Vagina (tissue), 2 donors: ENCODE data around the gene CD300LB. TPM values are rescaled to one million over a fixed set of nuclear protein-coding genes. Genes with fewer than 3 reads are reported as not detected.
"Not testable (repeated sequence)": the region's sequence is repeated elsewhere in the genome, so short reads cannot be mapped to it uniquely, and the experiment has no call there.

Experiments used
- DNase-seq, 2 donors: peaks; one replicate each; pipeline ENCODE4 v3.0.0-alpha.2; 2017; ENCODE audit errors: extremely low spot score in 2 of 2
- H3K27ac ChIP-seq: fragments of 200-600 bp; sonication (generic); one replicate; pipeline ENCODE4 v1.5.1; 2019
- H3K27me3 ChIP-seq: fragments of 200-600 bp; sonication (generic); one replicate; pipeline ENCODE4 v1.5.1; 2019
- H3K36me3 ChIP-seq, 2 donors: fragments of 200-600 bp; sonication (generic); one replicate each; pipeline ENCODE4 v1.5.1; 2017 to 2019
- H3K4me1 ChIP-seq: fragments of 200-600 bp; sonication (generic); one replicate; pipeline ENCODE4 v1.5.1; 2019
- H3K4me3 ChIP-seq, 2 donors: fragments of 200-600 bp; sonication (generic); 1 replicate in 1 of 2; 2 replicates in 1 of 2; pipeline ENCODE4 v1.5.1; 2016 to 2019
- H3K9me3 ChIP-seq: fragments of 200-600 bp; sonication (generic); one replicate; pipeline ENCODE4 v1.5.1; 2019
- CTCF ChIP-seq, 3 experiments: fragments of 450-650 bp in 2 of 3; fragments of 200-600 bp in 1 of 3; sonication (generic) in 1 of 3; IDR thresholded peaks; one replicate each; pipeline ENCODE4 v1.5.1; 2017 to 2019; ENCODE audit warnings: antibody characterized with exemption in 3 of 3, mild to moderate bottlenecking in 2 of 3, moderate library complexity in 2 of 3
- POLR2A ChIP-seq, 2 donors: fragments of 450-650 bp; IDR thresholded peaks; one replicate each; pipeline ENCODE4 v1.6.1; 2017; ENCODE audit warnings: antibody characterized with exemption in 2 of 2, mild to moderate bottlenecking in 2 of 2, moderate library complexity in 2 of 2
- POLR2AphosphoS5 ChIP-seq, 2 donors: sonication (generic); formaldehyde crosslinking; IDR thresholded peaks; one replicate each; pipeline ENCODE4 v1.9.0; 2017; ENCODE audit warnings: antibody characterized with exemption in 2 of 2, mild to moderate bottlenecking in 2 of 2, low read depth in 1 of 2; ENCODE audit not compliant: insufficient read depth in 1 of 2
- intact Hi-C: fragments of 100-400 bp; cut with DNase I; formaldehyde crosslinking; loops from one replicate; pipeline ENCODE4 v1.15.1; 2023
- total RNA-seq: library from RNA; depleted of rRNA; stranded (reverse); fragments of >200 nt; gene quantifications from one replicate; pipeline ENCODE4 v1.2.3, GENCODE V29; 2016

Gene CD300LB
- total RNA-seq, 1 donor from 2014 or later = 0.25 TPM

- H3K27ac ChIP-seq = no peak overlapping the region
- H3K9me3 ChIP-seq = no peaks in the 10 kb centered on the region
- H3K4me1 ChIP-seq = no peaks in the 10 kb centered on the region
- intact Hi-C loops = no loop called here
- no peak for TF ChIP-seq CTCF (IDR thresholded peaks at IDR 0.05)
- no peak for TF ChIP-seq POLR2A (IDR thresholded peaks at IDR 0.05)
- no peak for TF ChIP-seq POLR2AphosphoS5 (IDR thresholded peaks at IDR 0.05; ENCODE audit: insufficient read depth in 1 of 2, low read depth in 1 of 2)
- H3K36me3 ChIP-seq = no peaks in the 10 kb centered on the region
- no peaks in the 10 kb centered on the region for H3K27me3 ChIP-seq
- no peak overlapping the region for H3K4me3 ChIP-seq
- DNase-seq = peak; percentile 65 to 91
These were observed 8.7 kb downstream of the CD300LB start for GRCh38 chr17:74522381-74523105.

- H3K36me3 ChIP-seq = no peaks in the 10 kb centered on the region
- no peak overlapping the region for H3K27ac ChIP-seq
- H3K4me3 ChIP-seq = no peak overlapping the region
- no peaks in the 10 kb centered on the region for H3K4me1 ChIP-seq
- no peaks in the 10 kb centered on the region for H3K27me3 ChIP-seq
- intact Hi-C loops = no loop called here
- TF ChIP-seq POLR2A (IDR thresholded peaks at IDR 0.05) (no peak), POLR2AphosphoS5 (IDR thresholded peaks at IDR 0.05; ENCODE audit: insufficient read depth in 1 of 2, low read depth in 1 of 2) (no peak), CTCF (IDR thresholded peaks at IDR 0.05) (no peak)
- DNase-seq = peak in 1 of 2 donors; percentile 77
- no peaks in the 10 kb centered on the region for H3K9me3 ChIP-seq
These were observed 9.5 kb downstream of the CD300LB start for GRCh38 chr17:74521701-74522201.

GRCh38 chr17:74520790-74521480 is 10.3 kb downstream of the CD300LB start:
- no peaks in the 10 kb centered on the region for H3K36me3 ChIP-seq
- no peak overlapping the region for H3K27ac ChIP-seq
- H3K9me3 ChIP-seq = no peaks in the 10 kb centered on the region
- no peaks in the 10 kb centered on the region for H3K27me3 ChIP-seq
- intact Hi-C loops = no loop called here
- H3K4me3 ChIP-seq = no peak overlapping the region
- TF ChIP-seq POLR2A (IDR thresholded peaks at IDR 0.05) (no peak), CTCF (IDR thresholded peaks at IDR 0.05) (no peak), POLR2AphosphoS5 (IDR thresholded peaks at IDR 0.05; ENCODE audit: insufficient read depth in 1 of 2, low read depth in 1 of 2) (no peak)
- H3K4me1 ChIP-seq = no peaks in the 10 kb centered on the region
- DNase-seq = peak; percentile 58 to 77

GRCh38 chr17:74520016-74520434 is 11.2 kb downstream of the CD300LB start:
- no peak for DNase-seq
- Histone ChIP-seq H3K36me3 (no peaks in the 10 kb centered on the region), H3K9me3 (no peaks in the 10 kb centered on the region), H3K4me1 (no peaks in the 10 kb centered on the region), H3K27ac (no peak overlapping the region), H3K27me3 (no peaks in the 10 kb centered on the region), H3K4me3 (no peak overlapping the region)
- TF ChIP-seq POLR2A (IDR thresholded peaks at IDR 0.05) (no peak), CTCF (IDR thresholded peaks at IDR 0.05) (no peak), POLR2AphosphoS5 (IDR thresholded peaks at IDR 0.05; ENCODE audit: insufficient read depth in 1 of 2, low read depth in 1 of 2) (no peak)
- intact Hi-C loops = no loop called here

GRCh38 chr17:74518413-74518981 is 12.8 kb downstream of the CD300LB start:
- H3K9me3 ChIP-seq, H3K4me3 ChIP-seq, H3K4me1 ChIP-seq, intact Hi-C loops, DNase-seq, H3K27ac ChIP-seq, H3K27me3 ChIP-seq, H3K36me3 ChIP-seq: not testable (repeated sequence)
